GM19468 (cell line): ENCODE measurements around the gene VPS54.

Experiments
- ATAC-seq: cut with Tn5 transposase; IDR thresholded peaks from one replicate; pipeline ENCODE4 v1.9.1; 2021; ENCODE audit warnings: mild to moderate bottlenecking, moderate library complexity, moderate number of reproducible peaks; ENCODE audit not compliant: unreplicated experiment; ENCODE audit errors: extremely low read depth

The VPS54 gene

GRCh38 chr2:63875559-63876245 lies 143.5 kb downstream of the VPS54 start:
- ATAC-seq: no peak

GRCh38 chr2:63875131-63875527 lies 144.1 kb downstream of the VPS54 start:
- no peak for ATAC-seq

GRCh38 chr2:63874204-63875130 lies 144.8 kb downstream of the VPS54 start:
- ATAC-seq: no peak

- ATAC-seq: no peak
Measured at GRCh38 chr2:63872571-63873328, 146.5 kb downstream of the VPS54 start.

GRCh38 chr2:63871864-63872263 lies 147.4 kb downstream of the VPS54 start:
- ATAC-seq: no peak

GRCh38 chr2:63870679-63871078 lies 148.5 kb downstream of the VPS54 start:
- no peak for ATAC-seq

- no peak for ATAC-seq
Measured at GRCh38 chr2:63866009-63866709, 153.1 kb downstream of the VPS54 start.

GRCh38 chr2:63865159-63865799 lies 153.9 kb downstream of the VPS54 start:
- no peak for ATAC-seq

- no peak for ATAC-seq
Measured at GRCh38 chr2:63863707-63864106, 155.5 kb downstream of the VPS54 start.

- no peak for ATAC-seq
Measured at GRCh38 chr2:63862806-63863205, 156.4 kb downstream of the VPS54 start.

- ATAC-seq: no peak
Measured at GRCh38 chr2:63861220-63861822, 157.9 kb downstream of the VPS54 start.

- no peak for ATAC-seq
Measured at GRCh38 chr2:63858291-63858690, 160.9 kb downstream of the VPS54 start.

GRCh38 chr2:63856303-63856603 lies 163.0 kb downstream of the VPS54 start:
- ATAC-seq: no peak

- ATAC-seq: no peak
Measured at GRCh38 chr2:63855418-63856302, 163.6 kb downstream of the VPS54 start.

GRCh38 chr2:63853527-63854310 lies 165.5 kb downstream of the VPS54 start:
- no peak for ATAC-seq

- ATAC-seq: no peak
Measured at GRCh38 chr2:63851691-63852311, 167.4 kb downstream of the VPS54 start.

GRCh38 chr2:63850649-63851048 lies 168.6 kb downstream of the VPS54 start:
- ATAC-seq: no peak
